Liver (tissue), 9 donors: Measurements from ENCODE around the gene EPS8. TPM values are rescaled to one million over a fixed set of nuclear protein-coding genes. Genes with fewer than 3 reads are reported as not detected.
A peak's percentile ranks its signal among the peaks of the same experiment; 100 is the strongest.

Experiments used
- DNase-seq: peaks from one replicate; pipeline ENCODE4 v3.0.0-alpha.2; 2017; ENCODE audit warnings: low spot score
- H3K27ac ChIP-seq, 2 donors: one replicate each; pipeline ENCODE4 v1.7.0; 2013; ENCODE audit warnings: inconsistent platforms in 2 of 2, low read length in 2 of 2, control low read depth in 1 of 2, low read depth in 1 of 2, mild to moderate bottlenecking in 1 of 2
- H3K27me3 ChIP-seq, 4 donors: one replicate each; pipeline versions ENCODE4 v1.6.1 to v1.7.0; 2013; ENCODE audit warnings: low read length in 3 of 4, inconsistent platforms in 1 of 4, mild to moderate bottlenecking in 1 of 4, moderate library complexity in 1 of 4; ENCODE audit not compliant: control insufficient read depth in 4 of 4, insufficient read depth in 4 of 4
- H3K36me3 ChIP-seq, 4 donors: one replicate each; pipeline versions ENCODE4 v1.6.1 to v1.7.0; 2013; ENCODE audit warnings: low read length in 3 of 4, mild to moderate bottlenecking in 3 of 4, low read depth in 1 of 4, moderate library complexity in 1 of 4; ENCODE audit not compliant: control insufficient read depth in 4 of 4, insufficient read depth in 3 of 4
- H3K4me1 ChIP-seq, 4 donors: one replicate each; pipeline versions ENCODE4 v1.6.1 to v1.7.0; 2013; ENCODE audit warnings: low read length in 3 of 4, mild to moderate bottlenecking in 3 of 4, moderate library complexity in 1 of 4; ENCODE audit not compliant: control insufficient read depth in 4 of 4, insufficient read depth in 4 of 4
- H3K4me3 ChIP-seq, 3 donors: one replicate each; pipeline versions ENCODE4 v1.6.1 to v1.7.0; 2013; ENCODE audit warnings: low read length in 3 of 3, control low read depth in 1 of 3, low read depth in 1 of 3, mild to moderate bottlenecking in 1 of 3
- H3K9ac ChIP-seq, 2 donors: one replicate each; pipeline ENCODE4 v1.7.0; 2013; ENCODE audit warnings: low read length in 2 of 2, mild to moderate bottlenecking in 2 of 2, moderate library complexity in 2 of 2, control low read depth in 1 of 2, low read depth in 1 of 2
- H3K9me3 ChIP-seq, 4 donors: one replicate each; pipeline versions ENCODE4 v1.6.1 to v1.7.0; 2013; ENCODE audit warnings: low read length in 3 of 4; ENCODE audit not compliant: control insufficient read depth in 4 of 4
- ATF3 ChIP-seq: IDR thresholded peaks from 2 replicates; pipeline ENCODE4 v1.6.1; 2016; ENCODE audit warnings: antibody characterized with exemption
- CTCF ChIP-seq: fragments of 150-350 bp; IDR thresholded peaks from 2 replicates; pipeline ENCODE4 v1.5.1; 2017; ENCODE audit warnings: improper control_type of control experiment, low read depth, low read length; ENCODE audit not compliant: missing input control
- EGR1 ChIP-seq, 2 donors: IDR thresholded peaks; 2 replicates each; pipeline ENCODE4 v1.6.1; 2016 to 2018; ENCODE audit warnings: antibody characterized with exemption in 2 of 2, low read depth in 2 of 2
- FOXA1 ChIP-seq: IDR thresholded peaks from 2 replicates; pipeline ENCODE4 v1.6.1; 2016; ENCODE audit warnings: antibody characterized with exemption
- FOXA2 ChIP-seq: IDR thresholded peaks from 2 replicates; pipeline ENCODE4 v1.6.1; 2016; ENCODE audit warnings: antibody characterized with exemption
- GABPA ChIP-seq, 2 donors: IDR thresholded peaks in 1 of 2; conservative IDR thresholded peaks in 1 of 2; 2 replicates each; pipeline ENCODE4 v1.6.1; 2016; ENCODE audit warnings: antibody characterized with exemption in 2 of 2, mild to moderate bottlenecking in 1 of 2, moderate library complexity in 1 of 2
- HNF4A ChIP-seq, 2 donors: conservative IDR thresholded peaks; 2 replicates each; pipeline ENCODE4 v1.6.1; 2016; ENCODE audit warnings: antibody characterized with exemption in 2 of 2, mild to moderate bottlenecking in 2 of 2
- JUND ChIP-seq, 2 donors: IDR thresholded peaks; 2 replicates each; pipeline ENCODE4 v1.6.1; 2016; ENCODE audit warnings: antibody characterized with exemption in 2 of 2
- MAX ChIP-seq: IDR thresholded peaks from 2 replicates; pipeline ENCODE4 v1.6.1; 2016; ENCODE audit warnings: antibody characterized with exemption
- NR2F2 ChIP-seq: IDR thresholded peaks from 2 replicates; pipeline ENCODE4 v1.6.1; 2016; ENCODE audit warnings: antibody characterized with exemption
- RAD21 ChIP-seq, 2 donors: IDR thresholded peaks; 2 replicates each; pipeline ENCODE4 v1.6.1; 2016; ENCODE audit warnings: antibody characterized with exemption in 2 of 2, mild to moderate bottlenecking in 2 of 2
- REST ChIP-seq: IDR thresholded peaks from 2 replicates; pipeline ENCODE4 v1.6.1; 2016; ENCODE audit warnings: antibody characterized with exemption, mild to moderate bottlenecking
- RXRA ChIP-seq, 2 donors: IDR thresholded peaks; 2 replicates each; pipeline ENCODE4 v1.6.1; 2017 to 2018; ENCODE audit warnings: antibody characterized with exemption in 2 of 2, mild to moderate bottlenecking in 1 of 2
- SP1 ChIP-seq: IDR thresholded peaks from 2 replicates; pipeline ENCODE4 v1.6.1; 2018; ENCODE audit warnings: antibody characterized with exemption, mild to moderate bottlenecking
- TAF1 ChIP-seq: conservative IDR thresholded peaks from 2 replicates; pipeline ENCODE4 v1.6.1; 2016; ENCODE audit warnings: antibody characterized with exemption, mild to moderate bottlenecking
- YY1 ChIP-seq: IDR thresholded peaks from 2 replicates; pipeline ENCODE4 v1.6.1; 2016; ENCODE audit warnings: antibody characterized with exemption, mild to moderate bottlenecking
- ZBTB33 ChIP-seq: IDR thresholded peaks from 2 replicates; pipeline ENCODE4 v1.6.1; 2016; ENCODE audit warnings: antibody characterized with exemption
- WGBS: extraction: QIAGEN DNeasy Blood & Tissue Kit; methylation state at CpG from one replicate; pipeline ENCODE4 v1.1.7; 2013; 5-methylcytosine and 5-hydroxymethylcytosine counted together
- polyA plus RNA-seq, 2 donors: library from polyadenylated mRNA; stranded (reverse) in 1 of 2; unstranded in 1 of 2; fragments of 200-250 nt in 1 of 2; fragments of >200 nt in 1 of 2; fragmentation: Nextera tagmentation in 1 of 2; extraction: Ambion mirVana in 1 of 2; gene quantifications; one replicate each; pipeline versions ENCODE4 v1.2.1 to v1.2.3, GENCODE V29; 2013 to 2015
- total RNA-seq, 2 donors: library from RNA; depleted of rRNA; stranded (reverse); fragments of >200 nt; gene quantifications; one replicate each; pipeline ENCODE4 v1.2.3, GENCODE V29; 2014
- donor health status: healthy.
- donor health status: healthy.
- donor health status: healthy.
- donor health status: healthy.
- donor health status: healthy.

Gene EPS8
- total and polyA plus RNA-seq, 4 donors, result 13.7 to 40.2 (median 15.0) TPM

- peak overlapping the region; percentile 31 to 68 for H3K9ac ChIP-seq
- DNase-seq, result no peak
- H3K9me3 ChIP-seq, result no peaks in the 10 kb centered on the region
- peaks cover 4 to 52% (median 42%) of the 10 kb centered on the region in 4 donors for H3K4me1 ChIP-seq
- no peaks in the 10 kb centered on the region for H3K36me3 ChIP-seq
- no peaks in the 10 kb centered on the region for H3K27me3 ChIP-seq
- H3K4me3 ChIP-seq, result peak overlapping the region; percentile 38 to 58 (median 46)
- peak overlapping the region; percentile 77 for H3K27ac ChIP-seq
- no peak for TF ChIP-seq GABPA (IDR thresholded peaks at IDR 0.05 in 1 of 2, conservative IDR thresholded peaks at IDR 0.05 in 1 of 2)
- TF ChIP-seq ZBTB33, result no peak
- no peak for TF ChIP-seq TAF1
- no peak for TF ChIP-seq HNF4A (conservative IDR thresholded peaks at IDR 0.05)
- TF ChIP-seq ATF3, result no peak
- TF ChIP-seq NR2F2, result no peak
- TF ChIP-seq CTCF, result no peak
- no peak for TF ChIP-seq RAD21 (IDR thresholded peaks at IDR 0.05)
- no peak for TF ChIP-seq MAX
- no peak for TF ChIP-seq FOXA1
- TF ChIP-seq RXRA (IDR thresholded peaks at IDR 0.05), result no peak
- TF ChIP-seq REST, result no peak
- TF ChIP-seq JUND (IDR thresholded peaks at IDR 0.05), result no peak
- no peak for TF ChIP-seq YY1
- TF ChIP-seq SP1, result no peak
- TF ChIP-seq EGR1 (IDR thresholded peaks at IDR 0.05; ENCODE audit: low read depth in 2 of 2), result no peak
- TF ChIP-seq FOXA2, result no peak
- WGBS, result 28% methylated on average over 1 of the region's 1 CpG
Observed at GRCh38 chr12:15712160-15712559, 77.0 kb downstream of the EPS8 start.
